HG02938 (cell line): ENCODE data around the gene NANOS3.
"Not testable (repeated sequence)": the region's sequence is repeated elsewhere in the genome, so short reads cannot be mapped to it uniquely, and the experiment has no call there.

Source experiments
- ATAC-seq: cut with Tn5 transposase; IDR thresholded peaks from one replicate; pipeline ENCODE4 v1.9.1; 2021; ENCODE audit warnings: mild to moderate bottlenecking, moderate library complexity; ENCODE audit not compliant: unreplicated experiment

The NANOS3 gene

DNA sequence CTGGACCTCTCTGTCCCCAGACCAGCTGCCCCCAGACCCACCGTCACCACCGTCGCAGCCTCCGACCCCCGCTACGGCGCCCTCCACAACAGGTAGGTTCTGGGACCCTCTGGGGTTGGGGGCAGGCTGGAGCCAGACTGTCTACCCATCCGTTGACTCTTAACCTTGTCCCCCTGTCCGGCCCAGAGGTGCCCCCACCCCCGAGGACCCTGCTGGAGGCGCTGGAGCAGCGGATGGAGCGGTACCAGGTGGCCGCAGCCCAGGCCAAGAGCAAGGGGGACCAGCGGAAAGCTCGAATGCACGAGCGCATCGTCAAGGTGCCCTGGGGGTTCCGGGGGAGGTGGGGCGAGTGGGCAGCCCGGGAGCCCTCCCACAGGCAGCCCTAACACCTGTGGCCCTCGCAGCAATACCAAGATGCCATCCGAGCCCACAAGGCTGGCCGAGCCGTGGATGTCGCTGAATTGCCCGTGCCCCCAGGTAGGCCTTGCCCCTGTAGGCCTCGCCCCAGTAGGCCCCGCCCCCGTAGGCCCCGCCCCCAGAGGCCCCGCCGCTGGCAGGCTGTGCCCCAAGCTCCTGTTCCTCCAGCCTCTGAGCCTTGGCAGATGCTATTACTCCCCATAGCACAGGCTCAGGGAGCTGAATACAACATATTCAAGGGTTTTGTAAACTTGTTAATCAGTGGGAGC lies 41.9 kb downstream of the NANOS3 start:
- ATAC-seq = no peak

DNA sequence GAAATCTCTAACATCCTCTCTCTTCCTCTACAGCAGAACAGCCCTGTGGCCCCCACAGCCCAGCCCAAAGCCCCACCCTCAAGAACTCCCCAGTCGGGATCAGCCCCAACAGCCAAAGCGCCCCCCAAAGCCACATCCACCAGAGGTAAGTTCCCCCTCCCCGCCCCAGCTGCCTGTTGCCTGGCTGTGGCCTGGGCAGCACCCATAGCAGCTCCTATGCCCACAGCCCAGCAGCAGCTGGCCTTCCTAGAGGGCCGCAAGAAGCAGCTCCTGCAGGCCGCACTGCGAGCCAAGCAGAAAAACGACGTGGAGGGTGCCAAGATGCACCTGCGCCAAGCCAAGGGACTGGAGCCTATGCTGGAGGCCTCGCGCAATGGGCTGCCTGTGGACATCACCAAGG lies 43.6 kb downstream of the NANOS3 start:
- no peak for ATAC-seq

DNA sequence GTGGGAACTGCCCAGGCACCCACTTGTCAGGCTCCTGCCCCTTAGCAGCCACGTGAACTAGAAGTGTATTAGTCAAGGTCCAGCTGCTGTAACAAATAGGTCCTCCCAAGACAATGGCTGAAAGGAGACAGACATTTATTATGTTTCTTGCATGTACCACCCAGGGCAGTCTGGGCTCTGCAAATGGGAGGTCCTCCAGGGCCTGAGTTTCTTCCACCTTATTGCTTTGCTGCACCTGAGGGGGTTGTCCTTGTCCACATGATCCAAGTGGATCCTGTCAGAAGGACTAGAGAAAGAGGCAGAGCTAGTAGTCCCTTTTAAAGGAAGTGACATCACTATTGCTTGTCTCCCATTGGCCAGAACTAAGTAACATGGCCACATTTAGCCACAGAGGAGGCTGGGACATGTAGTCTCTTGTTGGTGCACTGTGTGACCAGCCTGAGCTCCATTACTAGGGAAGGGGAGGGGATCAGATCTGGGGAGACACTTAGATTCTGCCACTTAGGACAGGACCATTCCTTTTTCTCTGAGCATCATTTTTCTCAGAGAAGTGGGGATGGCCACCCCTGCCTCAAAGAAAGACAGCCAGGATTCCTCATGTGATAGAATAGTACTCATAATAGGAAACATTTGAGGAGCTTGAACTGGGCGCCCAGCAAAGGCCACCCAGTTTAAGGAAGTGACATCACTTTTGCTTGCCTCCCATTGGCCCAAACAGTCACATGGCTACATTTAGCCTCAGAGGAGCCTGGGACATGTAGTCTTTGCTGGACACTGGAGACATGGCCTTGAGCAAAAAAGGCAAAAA lies 44.2 kb downstream of the NANOS3 start:
- no peak for ATAC-seq

DNA sequence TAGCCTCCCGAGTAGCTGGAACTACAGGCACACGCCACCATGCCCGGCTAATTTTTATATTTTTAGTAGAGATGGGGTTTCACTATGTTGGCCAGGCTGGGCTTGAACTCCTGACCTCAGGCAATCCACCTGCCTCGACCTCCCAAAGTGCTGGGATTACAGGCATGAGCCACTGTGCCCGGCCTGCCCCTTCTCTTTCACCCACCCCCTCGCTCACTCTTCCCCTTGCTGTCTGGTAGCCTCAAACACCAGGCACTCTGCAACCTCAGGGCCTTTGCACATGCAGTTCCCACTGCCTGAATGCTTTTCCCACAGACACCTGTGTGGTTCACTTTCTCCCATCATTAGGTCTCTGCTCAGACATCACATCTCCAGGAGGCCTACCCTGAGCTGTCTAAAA lies 45.2 kb downstream of the NANOS3 start:
- not testable (repeated sequence) for ATAC-seq

DNA sequence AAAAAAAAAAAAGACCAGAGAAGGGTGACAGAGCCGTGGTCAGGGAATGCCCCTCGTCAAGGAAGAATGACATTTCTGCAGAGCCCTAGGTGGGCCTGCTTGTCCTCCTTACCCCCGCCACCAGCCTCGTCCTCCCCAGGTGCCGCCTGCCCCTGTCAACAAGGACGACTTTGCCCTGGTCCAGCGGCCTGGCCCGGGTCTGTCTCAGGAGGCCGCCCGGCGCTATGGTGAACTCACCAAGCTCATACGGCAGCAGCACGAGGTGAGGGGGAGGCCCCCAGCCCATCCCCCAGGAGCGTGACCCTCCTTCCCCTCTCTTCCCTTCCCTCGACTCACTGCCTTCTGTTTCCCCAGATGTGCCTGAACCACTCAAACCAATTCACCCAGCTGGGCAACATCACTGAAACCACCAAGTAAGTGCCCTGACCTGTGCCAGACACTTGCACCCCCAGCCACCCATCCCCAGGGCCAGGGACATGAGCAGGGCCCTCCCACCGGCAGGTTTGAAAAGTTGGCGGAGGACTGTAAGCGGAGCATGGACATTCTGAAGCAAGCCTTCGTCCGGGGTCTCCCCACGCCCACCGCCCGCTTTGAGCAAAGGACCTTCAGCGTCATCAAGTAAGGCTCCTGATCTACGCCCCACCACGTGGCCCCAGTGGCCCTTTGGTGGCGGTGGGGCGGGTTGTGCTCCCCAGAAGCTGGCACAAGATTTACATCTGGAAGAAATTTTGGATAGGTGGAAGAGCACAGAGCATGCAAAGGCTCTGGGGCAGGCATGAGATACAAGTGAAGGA lies 46.5 kb downstream of the NANOS3 start:
- no peak for ATAC-seq

DNA sequence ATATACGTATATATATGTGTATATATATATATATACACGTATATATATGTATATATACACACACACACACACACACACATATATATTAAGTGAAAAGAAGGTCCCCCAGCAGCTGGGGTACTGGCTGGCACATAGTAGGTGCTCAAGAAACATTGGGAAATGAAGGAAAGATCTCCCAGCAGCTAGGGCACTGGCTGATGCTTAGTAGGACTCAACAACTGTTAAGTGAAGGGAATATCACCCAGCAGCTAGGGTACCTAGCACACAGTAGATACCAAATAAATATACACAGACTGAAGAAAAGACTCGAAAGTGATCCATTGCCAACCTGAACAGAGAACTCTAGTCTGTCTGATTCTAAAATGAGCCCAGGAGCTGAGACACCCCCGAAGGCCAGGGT lies 49.1 kb downstream of the NANOS3 start:
- ATAC-seq = no peak

DNA sequence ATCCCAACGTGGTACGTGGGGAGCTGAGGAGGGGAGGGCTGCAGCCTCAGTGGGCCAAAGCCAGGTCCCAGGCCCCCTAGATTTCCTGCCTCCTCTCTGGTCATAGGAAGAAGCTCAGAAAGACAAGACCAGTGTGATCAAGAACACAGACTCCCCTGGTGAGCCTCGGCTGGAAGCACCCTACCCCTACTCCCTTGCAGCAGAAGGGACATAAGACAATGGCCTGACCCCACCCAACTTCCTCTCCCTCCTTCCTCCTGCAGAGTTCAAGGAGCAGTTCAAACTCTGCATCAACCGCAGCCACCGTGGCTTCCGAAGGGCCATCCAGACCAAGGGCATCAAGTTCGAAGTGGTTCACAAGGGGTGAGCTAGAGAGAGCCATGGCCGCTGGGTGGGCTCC lies 49.8 kb downstream of the NANOS3 start:
- no peak for ATAC-seq

DNA sequence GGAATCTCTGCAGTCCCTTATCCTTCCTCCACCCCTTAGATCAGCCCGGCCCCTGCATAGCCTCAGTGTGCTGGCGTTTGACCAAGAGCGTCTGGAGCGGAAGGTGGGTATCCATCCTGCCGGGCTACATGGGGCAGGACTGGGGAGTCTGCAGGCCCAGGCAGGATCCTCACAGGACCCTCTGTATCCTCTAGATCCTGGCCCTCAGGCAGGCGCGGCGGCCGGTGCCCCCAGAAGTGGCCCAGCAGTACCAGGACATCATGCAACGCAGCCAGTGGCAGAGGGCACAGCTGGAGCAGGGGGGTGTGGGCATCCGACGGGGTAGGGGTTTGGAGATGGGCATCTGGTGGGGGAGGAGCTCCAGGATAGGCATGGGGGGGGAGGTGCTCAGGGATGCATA lies 52.4 kb downstream of the NANOS3 start:
- no peak for ATAC-seq

DNA sequence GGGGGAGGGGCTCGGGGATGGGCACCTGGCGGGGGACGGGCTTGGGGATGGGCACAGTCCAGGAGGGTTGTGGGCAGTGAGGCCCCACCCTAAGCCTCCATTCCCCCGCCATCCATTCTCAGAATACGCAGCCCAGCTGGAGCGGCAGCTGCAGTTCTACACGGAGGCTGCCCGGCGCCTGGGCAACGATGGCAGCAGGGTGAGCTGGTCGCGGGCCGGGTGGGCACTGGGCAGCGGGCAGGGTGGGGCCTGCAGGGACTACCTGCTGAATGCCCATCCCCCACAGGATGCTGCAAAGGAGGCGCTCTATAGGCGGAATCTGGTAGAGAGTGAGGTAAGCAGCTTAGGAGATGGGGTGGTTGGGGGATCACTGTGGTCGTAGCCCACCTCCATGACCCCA lies 53.0 kb downstream of the NANOS3 start:
- no peak for ATAC-seq
